GM18502 (cell line): ENCODE results near the gene MYH6.
"Not testable (repeated sequence)": the region's sequence is repeated elsewhere in the genome, so short reads cannot be mapped to it uniquely, and the experiment has no call there.

ENCODE experiments used
- ATAC-seq: cut with Tn5 transposase; IDR thresholded peaks from one replicate; pipeline ENCODE4 v1.9.1; 2021; ENCODE audit warnings: mild to moderate bottlenecking; ENCODE audit not compliant: unreplicated experiment, poor library complexity

The MYH6 gene

DNA sequence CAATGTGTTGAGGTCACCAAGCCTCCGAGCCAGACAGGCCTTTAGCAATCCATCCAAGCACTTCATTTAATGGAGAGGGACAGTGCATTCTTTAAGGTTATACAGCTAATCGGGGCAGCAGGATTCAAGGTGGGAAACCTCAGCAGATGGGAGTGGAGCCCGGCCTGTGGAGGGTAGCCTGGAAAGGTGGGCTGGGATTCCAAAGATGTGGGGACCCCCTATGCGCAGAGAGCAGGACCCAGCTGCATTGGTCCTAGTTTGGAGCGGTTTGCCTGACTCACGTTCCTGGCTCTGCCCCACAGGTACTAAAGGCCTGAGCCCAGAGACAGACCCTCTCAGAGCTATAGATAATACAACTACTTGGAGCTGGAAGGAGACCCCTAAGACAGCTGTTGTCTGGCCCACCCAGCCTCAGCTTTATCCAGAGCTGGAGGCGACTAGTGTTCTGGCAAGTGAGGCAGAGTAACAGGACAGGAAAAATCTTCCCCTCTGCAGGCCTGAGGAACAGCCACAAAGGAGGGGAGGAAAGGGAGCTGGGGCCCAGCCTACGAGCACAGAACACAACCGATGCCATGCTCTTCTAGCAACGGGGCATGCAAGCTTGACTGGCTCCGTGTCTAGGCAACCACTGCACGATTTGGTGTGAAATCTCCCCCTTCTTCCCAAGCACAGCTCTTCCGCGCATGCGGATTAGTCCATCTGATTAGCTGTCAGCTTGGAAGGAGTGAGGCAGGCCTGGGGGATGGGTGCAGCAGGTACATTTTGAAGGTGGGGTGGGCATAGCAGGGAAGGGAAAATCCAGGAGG, 28.5 kb upstream of the MYH6 start:
- no peak for ATAC-seq

DNA sequence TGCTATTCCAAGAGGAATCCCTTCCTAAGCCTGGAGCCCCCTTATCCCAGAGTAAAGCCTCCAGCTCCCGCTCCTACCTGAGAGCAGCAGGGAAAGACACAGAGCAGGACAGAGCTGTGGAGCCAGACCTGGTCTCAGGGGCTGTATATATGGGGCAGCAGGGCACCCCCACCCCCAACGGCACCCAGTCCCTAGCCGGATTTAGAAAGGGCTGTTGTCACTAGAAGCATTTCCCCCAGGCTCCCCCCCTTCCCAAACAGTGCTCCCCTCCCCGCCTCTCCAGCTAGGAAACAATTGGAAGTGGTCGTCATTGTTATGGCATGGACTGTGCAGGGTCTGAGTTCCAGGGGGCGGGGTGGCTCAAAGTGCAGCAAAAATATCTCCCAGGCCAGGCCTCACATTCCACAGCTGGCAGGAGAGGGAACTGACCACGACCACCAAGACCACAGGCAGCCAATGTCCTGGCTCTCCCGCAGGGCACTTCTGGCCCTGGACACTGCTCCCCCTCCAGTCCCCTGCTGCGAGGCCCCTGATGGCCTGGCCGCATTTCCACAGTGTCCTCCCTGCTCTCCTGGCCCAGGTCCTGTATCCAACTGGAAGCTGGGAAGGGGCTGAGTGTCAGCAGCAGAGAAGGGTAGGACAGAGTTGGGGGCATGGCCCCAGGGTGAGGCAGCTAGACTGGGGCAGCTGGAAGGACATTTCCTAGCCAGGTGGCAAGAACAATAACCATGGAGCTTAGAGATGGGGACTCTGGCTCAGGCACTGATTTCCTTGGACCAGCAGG, 27.7 kb upstream of the MYH6 start, which contains the start of gene MYH7:
MYH7 (minus strand) TSS at position 118 of the 784 bp plus-strand sequence. CDS start 1,928 bp downstream, outside the sequence.
- ATAC-seq: no peak

DNA sequence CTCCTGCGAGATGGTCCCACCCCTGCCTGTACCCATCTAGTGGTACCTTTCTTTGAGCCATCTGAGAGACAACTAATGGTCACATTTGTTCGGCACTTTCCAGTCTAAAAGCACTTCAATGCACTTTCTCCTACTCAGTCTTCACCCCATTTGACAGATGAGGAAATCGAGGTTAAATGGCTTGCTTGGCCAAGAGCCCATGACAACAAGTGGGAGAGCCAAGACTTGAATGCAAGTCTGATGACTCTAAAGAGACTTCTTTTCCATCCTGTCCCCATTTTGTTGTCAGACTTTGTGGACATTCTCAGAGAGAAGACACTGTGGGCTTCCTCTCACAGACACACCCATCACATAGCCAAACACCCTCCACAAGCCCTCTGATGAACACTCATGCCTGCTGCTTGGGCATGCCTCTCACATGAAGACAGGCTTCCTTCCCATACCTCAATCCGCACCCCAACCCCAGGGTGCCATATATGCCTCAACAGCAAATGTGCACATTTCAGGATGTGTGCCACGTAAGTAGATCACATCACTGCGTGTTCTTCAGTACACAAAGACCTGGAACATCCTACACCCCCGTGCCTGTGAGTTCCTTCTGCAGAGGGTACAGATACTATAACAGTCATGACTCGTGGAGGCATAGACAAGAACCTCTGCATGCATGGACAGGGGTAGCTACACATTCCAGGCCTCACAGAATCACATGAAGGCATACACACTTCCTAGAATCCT, 26.6 kb upstream of the MYH6 start:
- no peak for ATAC-seq

DNA sequence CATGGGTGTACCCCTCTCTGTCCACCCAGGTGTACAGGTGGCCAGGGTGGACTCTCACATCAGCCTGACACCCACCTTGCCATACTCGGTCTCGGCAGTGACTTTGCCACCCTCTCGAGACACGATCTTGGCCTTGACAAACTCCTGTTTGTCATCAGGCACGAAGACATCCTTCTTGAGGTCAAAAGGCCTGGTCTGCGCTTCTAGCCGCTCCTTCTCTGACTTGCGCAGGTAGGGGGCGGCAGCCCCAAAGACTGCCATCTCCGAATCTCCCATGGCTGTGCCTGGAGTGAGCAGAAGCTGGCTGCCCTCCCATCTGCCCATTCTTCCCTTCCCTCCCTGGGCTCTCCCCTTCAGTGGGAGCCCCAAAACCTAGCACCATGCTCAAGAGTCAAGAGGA, 25.4 kb upstream of the MYH6 start:
- no peak for ATAC-seq

DNA sequence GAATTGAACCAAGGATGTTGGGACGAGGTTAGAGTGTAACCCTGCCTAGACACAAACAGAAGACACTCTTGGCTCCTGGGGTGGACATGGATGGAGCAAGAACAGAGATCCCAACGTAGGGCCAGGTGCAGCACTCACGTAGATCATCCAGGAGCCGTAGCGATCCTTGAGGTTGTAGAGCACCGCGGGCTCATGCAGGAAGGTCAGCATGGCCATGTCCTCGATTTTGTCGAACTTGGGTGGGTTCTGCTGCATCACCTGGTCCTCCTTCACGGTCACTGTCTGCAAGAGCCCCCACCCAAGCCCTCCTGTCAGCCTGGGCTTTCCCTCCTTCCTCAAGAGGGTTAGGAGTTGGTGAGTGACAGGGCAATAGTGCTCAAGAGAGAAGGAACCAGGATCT, 24.9 kb upstream of the MYH6 start:
- no peak for ATAC-seq

DNA sequence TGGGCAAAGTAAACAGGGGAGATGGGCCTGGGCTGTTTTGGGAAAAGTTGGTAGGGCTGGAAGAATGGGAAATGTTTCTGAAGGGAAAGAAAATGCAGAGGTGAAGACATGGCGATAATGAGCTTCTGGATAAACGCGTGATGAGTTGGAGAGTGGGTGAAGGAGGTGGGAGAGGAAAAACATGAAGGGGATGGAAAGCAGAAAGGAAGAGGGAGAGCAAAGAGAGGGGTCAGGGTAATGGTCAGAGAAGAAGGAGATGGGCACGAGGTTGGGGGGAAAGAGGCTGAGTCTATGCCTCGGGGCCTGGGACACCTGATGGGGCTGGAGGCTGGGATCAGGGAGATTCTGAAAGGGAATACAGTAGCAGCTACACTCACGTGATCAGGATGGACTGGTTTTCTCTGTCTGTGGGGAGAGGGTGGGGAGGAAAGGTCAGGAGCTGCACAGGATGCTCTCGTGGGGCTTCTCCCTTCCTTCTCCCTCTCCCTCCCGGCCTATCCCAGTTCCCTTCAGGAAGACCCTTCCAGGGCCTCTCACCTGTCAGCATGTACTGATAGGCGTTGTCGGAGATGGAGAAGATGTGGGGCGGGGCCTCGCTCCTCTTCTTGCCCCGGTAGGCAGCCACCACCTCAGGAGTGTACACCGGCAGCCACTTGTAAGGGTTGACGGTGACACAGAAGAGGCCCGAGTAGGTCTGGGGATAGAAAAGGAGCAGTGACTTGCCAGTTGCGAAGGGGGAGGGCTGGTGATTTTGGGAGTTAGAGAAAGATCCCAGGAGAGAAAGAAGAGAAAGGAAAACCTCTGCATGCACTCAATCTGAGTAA, 24.2 kb upstream of the MYH6 start:
- ATAC-seq: no peak

DNA sequence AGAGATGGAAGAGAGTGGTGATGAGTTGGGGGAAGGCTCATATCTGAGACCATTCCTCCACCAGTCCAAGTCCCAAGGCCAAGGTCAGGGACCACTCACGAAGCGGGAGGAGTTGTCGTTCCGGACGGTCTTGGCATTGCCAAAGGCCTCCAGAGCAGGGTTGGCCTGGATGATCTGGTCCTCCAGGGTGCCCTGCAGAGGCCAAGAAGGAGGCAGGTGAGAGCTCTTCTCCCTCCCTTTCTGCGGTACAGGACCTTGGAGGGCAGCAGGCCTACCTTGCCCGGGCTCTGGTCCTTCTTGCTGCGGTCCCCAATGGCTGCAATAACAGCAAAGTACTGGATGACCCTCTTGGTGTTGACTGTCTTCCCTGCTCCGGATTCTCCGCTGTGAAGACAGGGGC, 23.4 kb upstream of the MYH6 start:
- ATAC-seq: no peak

DNA sequence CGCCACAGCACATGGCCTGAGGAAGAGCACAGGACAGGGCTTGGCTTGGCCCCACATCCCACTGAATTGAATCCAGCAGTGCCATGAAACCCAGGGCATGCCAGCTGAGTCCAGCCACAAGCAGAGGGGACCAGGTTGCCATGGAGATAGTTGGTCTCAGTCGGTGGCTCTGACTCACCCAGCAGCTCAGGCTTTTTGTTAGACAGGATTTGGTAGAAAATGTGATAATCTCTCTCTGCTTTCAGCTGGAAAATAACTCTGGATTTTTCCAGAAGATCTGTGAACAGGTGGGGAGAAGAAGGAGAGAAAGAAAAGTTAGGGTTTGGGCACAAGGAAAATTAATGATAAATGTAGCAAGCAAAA, 22.6 kb upstream of the MYH6 start:
- no peak for ATAC-seq

DNA sequence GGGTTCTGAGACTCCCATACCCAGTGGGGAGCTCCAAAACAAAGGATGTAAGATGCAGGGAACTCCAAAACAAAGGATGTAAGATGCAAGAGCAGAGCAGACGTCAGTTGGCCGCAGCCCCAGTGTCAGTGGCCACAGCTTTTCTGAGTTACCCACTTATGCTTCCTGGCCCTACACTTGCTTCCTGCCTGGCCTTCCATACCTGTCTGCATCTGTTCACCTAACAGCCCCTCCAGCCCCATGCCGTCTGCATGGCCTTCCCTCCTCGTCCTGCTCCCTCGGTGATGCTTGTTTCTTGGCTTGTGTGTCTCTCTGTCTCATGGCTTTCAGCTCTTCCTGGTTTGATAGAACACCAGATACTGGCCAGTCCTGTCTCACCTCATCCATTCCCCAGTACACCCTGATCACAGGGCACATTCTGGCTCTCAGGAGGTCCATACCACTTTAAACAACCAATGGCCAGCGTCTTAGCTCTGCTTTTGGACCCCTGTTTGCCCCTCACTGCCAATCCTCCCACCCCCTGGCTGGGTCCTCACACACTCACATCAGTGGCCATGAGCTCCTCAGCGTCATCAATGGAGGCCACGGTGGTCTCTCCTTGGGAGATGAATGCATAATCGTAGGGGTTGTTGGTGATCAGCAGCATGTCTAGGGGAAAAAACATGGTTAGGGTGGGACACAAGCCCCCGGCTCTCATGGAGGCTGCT, 22.1 kb upstream of the MYH6 start:
- no peak for ATAC-seq

DNA sequence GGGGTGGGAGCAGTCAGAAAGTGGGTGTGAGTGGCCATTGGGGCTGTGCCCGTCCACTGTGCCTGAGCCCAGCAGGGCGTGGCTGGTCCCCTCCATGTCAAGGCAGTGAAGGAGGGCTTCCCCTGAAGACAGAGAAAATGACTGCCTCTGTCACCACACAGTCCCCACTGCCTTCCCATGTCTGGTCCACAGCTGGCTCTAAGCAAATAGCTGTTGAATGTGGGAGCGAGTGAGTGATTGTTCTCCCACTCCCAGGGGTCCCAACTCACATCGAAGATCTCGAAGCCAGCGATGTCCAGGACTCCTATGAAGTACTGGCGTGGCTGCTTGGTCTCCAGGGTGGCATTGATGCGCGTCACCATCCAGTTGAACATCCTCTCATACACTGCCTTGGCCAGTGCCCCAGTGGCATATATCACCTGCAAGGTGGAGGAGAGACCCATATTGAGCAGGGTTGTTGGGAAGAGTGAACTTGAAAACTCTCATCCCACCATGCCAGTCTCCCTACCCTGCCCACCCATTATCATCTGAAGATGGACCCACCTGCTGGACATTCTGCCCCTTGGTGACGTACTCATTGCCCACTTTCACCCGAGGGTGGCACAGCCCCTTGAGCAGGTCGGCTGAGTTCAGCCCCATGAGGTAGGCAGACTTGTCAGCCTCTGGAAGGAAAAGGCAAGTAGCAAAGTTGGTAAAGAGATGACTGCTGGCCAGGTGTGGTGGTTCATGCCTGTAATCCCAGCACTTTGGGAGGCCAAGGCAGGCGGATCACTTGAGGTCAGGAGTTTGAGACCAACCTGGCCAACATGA, 20.8 kb upstream of the MYH6 start:
- no peak for ATAC-seq

DNA sequence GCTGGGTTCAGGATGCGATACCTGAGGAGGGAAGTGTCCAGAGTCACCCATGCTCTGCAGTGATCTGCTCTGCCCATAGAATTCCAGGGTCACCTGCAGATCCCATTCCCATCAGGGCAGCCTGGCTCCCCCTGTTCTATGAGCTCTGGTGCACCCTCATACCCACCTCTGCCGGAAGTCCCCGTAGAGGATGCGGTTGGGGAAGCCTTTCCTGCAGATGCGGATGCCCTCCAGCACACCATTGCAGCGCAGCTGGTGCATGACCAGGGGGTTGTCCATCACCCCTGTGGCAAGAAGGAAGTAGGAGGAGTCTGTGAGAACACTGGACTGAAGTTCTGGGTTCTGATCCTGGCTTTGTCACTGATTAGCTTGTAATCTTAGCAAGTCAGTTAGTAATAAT, 17.7 kb upstream of the MYH6 start:
- not testable (repeated sequence) for ATAC-seq

DNA sequence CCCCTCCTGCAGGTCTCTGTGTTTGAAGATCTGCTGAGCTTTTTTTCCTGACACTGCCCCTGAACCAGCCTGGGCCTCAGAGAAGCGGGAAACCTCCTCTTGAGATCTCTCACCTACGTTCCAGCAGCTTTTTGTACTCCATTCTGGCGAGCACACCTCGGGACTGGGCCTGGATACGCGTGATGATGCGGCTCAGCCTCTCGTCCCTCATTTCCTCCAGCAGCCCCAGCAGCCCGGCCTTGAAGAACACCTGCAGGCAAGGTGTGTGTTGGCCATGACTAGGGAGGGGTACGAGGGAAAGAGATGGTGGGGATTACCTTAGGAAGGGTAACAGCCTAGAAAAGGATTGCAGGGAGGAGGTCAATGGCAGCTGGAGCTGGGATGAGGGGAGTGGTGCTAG, 17.1 kb upstream of the MYH6 start:
- ATAC-seq: no peak

DNA sequence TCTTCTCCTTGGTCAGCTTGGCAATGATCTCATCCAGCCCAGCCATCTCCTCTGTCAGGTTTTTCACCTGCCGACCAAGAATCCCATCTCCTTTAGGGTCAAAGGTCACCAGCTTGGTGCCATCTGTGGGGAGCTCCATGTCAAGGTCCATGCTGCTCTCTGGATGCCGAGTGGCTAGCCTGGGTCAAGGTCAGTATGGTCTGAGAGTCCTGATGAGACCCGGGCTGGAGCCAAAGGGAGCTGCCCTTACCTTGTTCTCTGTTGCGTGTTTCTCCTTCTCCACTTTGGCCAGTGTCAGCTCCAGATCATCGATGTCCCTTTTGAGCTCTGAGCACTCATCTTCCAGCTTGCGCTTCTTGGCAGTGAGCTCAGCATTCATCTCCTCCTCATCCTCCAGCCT, 15.6 kb upstream of the MYH6 start:
- no peak for ATAC-seq

DNA sequence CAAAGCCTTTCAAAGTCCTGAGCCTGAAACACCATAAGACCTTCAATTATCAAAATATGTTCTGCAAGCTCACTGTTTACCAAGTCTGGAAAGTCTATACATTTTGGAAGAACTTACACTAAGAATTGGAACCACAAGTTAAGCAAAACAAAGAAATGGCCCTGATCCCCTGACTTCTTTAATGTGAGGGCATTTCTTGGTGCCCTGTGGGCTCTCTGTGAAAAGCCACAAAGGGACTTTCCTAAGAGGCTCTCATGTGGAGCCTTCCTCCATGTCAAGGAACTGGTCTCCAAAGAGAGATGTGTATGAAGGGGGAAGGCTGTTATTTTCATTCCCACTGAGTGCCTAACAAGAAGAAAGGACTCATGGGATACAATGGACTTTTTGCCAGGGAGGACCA, 13.5 kb upstream of the MYH6 start:
- ATAC-seq: no peak

DNA sequence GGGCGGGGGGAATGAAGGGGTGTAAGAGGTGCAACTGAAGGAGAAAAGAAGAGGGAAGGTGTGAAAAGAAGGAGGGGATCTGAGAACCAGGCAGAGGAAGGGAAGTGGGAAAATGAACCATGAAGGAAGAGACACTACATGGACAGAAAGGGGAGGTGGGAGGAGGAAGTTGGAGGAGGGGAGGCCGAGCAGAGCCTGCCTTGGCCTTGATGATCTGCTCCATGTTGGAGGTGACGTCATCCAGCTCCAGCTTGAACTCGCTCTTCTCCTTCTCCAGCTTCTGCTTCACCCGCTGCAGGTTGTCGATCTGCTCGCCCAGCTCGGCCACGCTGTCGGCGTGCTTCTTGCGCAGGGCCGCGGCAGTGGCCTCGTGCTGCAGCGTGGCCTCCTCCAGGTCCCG, 11.6 kb upstream of the MYH6 start:
- ATAC-seq: not testable (repeated sequence)

DNA sequence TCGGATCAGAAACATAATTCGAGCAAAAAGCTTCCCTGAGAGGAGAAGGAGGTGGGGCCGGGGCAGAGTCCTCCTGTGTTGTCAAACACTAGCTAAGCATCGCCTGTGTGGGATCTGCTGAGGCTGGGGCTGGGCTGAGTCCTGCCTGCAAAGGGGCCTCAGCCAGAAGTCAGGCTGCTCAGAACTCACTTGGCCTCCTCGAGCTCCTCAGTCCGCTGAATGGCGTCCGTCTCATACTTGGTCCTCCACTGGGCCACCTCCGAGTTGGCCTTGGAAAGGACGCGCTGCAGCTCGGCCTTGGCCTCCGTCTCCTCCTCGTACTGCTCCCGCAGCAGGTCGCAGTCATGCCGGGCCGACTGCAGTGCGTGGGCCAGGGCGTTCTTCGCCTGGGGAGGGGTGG, 9.9 kb upstream of the MYH6 start:
- ATAC-seq: no peak

DNA sequence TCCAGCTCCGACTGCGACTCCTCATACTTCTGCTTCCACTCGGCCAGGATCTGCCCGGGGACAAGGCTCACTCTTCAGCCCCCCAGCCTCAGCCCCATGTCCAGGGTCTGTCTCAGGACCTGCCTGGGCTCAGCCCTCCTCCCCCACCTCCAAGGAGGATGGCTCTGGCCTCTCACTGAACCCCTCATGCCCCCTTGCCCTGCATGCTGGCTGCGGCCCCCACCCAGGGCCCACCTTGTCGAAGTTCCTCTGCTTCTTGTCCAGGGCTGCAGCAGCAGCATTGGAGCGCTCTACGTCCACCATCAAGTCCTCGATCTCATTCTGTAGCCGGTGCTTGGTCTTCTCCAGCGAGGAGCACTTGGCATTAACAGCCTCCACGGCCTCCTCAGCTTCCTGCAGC, 9.2 kb upstream of the MYH6 start:
- ATAC-seq: not testable (repeated sequence)

DNA sequence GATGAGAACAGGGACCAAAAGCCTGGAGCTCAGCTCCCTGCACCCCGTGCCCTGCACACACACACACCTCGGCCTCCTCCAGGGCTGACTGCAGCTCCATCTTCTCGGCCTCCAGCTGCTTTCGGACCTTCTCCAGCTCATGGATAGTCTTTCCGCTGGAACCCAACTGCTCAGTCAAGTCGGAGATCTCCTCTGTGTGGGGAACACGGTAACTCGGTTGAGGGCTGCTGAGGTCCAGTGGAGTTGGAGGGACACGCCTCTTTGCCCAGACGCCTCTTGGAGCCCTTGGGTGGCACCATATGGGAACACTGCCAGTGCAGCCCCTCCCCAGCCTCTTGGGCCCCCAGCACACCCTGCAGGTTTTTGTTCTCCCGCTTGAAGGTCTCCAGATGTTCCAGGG, 8.7 kb upstream of the MYH6 start:
- ATAC-seq: no peak
